C4-2B (cell line): ENCODE data around the gene SYMPK.
A peak's percentile ranks its signal among the peaks of the same experiment; 100 is the strongest.

ENCODE experiments used
- H3K27ac ChIP-seq: fragments of 450-650 bp; 2 replicates; pipeline ENCODE4 v1.5.1; 2017
- ZFX ChIP-seq: fragments of 450-650 bp; IDR thresholded peaks from 2 replicates; pipeline ENCODE4 v1.6.1; 2017
- TF ChIP-seq, protein P1 (sequence below): fragments of 450-650 bp; conservative IDR thresholded peaks from 2 replicates; pipeline ENCODE4 v1.5.1; 2017; ENCODE audit warnings: mild to moderate bottlenecking

Gene SYMPK

DNA sequence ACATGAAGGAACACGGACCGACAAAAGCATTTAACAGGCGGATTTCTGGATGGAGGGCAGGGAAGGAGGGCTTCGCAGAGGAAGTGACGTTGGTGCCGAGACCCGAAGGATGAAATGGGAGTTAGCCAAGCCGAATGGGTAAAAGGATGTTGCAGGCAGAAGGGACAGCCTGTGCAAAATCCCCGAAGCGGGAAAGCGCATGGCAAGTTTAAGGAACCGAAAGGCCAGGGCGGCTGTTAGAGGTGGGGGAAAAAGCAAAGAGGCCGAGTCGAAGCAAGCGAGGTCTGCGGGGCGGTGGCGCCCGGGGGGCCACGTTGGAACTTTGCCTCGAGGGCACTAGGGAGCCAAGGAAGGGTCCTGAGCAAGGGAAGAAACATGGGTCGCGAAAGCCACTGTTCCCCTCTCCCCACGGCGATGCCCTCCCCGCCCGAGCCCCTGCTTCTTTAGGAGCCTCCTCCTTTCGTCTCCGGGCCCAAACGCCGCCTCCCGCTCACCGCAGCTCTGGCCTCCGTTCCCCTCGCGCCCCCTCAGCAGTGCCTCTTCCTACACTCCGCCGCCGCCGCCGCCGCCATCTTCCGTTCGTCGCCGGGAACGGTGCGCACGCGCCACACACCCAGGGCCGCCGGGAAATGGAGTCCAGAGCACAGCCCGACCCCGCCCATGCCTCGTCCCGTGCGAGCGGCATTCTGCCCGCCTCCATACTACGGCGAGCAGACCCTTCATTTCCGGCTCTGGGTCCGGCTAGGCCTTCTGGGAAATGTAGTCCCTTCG, at the start of gene SYMPK:
Gene SYMPK (minus strand): TSS at position 584 of the 771 bp plus-strand sequence. CDS start 8,652 bp downstream, outside the sequence.
- TF ChIP-seq, protein P1, sequence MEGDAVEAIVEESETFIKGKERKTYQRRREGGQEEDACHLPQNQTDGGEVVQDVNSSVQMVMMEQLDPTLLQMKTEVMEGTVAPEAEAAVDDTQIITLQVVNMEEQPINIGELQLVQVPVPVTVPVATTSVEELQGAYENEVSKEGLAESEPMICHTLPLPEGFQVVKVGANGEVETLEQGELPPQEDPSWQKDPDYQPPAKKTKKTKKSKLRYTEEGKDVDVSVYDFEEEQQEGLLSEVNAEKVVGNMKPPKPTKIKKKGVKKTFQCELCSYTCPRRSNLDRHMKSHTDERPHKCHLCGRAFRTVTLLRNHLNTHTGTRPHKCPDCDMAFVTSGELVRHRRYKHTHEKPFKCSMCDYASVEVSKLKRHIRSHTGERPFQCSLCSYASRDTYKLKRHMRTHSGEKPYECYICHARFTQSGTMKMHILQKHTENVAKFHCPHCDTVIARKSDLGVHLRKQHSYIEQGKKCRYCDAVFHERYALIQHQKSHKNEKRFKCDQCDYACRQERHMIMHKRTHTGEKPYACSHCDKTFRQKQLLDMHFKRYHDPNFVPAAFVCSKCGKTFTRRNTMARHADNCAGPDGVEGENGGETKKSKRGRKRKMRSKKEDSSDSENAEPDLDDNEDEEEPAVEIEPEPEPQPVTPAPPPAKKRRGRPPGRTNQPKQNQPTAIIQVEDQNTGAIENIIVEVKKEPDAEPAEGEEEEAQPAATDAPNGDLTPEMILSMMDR = no peak
- TF ChIP-seq ZFX = no peak
- peak within 1 kb of the TSS; percentile 94 for H3K27ac ChIP-seq

DNA sequence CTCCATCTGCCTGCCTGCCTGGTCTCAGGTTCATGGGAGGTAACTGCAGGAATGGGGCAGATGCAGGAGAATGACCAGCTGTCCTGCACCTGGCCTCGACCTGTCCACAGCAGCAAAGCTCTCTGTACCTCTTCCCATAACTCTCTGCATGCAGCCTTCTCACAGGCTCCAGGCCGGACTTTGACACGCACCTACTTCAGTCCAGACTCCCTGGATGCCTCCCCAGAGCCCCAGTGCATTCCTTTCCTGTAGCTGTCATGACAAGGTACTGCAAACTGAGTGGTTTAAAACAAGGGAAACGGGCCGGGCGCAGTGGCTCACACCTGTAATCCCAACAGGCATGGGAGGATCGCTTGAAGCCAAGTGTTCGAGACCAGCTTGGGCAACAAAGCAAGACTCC, 48.3 kb upstream of the SYMPK start:
- TF ChIP-seq, protein P1 = no peak
- TF ChIP-seq ZFX = no peak
- H3K27ac ChIP-seq = no peak overlapping the region

DNA sequence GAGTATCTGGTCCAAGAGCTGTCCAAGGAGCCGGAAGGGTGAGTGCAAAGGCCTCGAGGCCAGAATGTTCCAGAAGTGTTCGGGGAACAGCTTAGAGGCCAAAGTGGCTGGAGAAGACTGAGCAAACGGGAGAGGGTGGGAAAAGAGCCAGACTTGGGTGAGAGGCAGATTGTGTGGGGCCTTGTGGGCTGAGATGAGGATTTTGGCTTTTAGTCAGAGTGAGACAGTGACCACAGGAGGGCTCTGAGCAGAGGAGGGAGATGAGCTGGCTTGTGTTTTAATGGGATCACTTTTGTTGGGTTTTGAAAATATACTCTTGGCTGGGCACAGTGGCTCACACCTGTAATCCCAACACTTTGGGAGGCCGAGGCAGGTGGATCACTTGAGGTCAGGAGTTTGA, 46.0 kb upstream of the SYMPK start:
- no peak overlapping the region for H3K27ac ChIP-seq

DNA sequence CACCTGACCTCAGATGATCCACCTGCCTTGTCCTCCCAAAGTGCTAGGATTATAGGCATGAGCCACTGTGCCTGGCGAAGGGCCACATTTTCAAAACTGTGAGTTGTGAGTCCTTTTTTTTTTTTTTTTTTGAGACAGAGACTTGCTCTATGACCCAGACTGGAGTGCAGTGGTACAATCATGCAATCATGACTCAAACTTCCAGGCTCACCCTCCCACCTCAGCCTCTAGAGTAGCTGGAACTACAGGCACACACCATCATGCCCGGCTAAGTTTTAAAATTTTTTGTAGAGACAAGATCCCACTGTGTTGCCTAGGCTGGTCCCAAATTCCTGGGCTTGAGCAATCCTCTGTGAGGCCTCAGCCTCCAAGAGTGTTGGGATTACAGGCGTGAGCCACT, 43.3 kb upstream of the SYMPK start:
- no peak for TF ChIP-seq ZFX
- TF ChIP-seq, protein P1 = no peak
- no peak overlapping the region for H3K27ac ChIP-seq

More for the DNA sequence above, 46.0 kb upstream of the SYMPK start:
- TF ChIP-seq, protein P1 = no peak
- no peak for TF ChIP-seq ZFX

DNA sequence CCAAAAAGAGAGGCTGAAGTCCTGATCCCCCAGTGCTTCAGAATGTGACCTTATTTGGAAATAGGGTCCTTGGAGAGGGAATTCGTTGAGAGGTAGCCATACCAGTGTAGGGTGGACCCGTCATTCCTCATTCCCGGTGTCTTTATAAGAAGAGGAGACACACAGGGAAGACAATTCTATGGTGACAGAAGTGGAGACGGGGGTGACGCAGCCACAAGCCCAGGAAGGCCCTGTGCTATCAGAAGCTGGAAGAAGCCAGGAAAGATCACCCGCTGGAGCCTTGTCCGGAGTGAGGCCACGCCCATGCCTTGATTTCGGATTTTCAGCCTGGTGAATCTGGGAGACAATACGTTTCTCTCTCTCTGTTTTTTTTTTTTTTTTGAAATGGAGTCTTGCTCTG, 42.1 kb upstream of the SYMPK start:
- no peak overlapping the region for H3K27ac ChIP-seq
- TF ChIP-seq ZFX = no peak
- TF ChIP-seq, protein P1 = no peak

DNA sequence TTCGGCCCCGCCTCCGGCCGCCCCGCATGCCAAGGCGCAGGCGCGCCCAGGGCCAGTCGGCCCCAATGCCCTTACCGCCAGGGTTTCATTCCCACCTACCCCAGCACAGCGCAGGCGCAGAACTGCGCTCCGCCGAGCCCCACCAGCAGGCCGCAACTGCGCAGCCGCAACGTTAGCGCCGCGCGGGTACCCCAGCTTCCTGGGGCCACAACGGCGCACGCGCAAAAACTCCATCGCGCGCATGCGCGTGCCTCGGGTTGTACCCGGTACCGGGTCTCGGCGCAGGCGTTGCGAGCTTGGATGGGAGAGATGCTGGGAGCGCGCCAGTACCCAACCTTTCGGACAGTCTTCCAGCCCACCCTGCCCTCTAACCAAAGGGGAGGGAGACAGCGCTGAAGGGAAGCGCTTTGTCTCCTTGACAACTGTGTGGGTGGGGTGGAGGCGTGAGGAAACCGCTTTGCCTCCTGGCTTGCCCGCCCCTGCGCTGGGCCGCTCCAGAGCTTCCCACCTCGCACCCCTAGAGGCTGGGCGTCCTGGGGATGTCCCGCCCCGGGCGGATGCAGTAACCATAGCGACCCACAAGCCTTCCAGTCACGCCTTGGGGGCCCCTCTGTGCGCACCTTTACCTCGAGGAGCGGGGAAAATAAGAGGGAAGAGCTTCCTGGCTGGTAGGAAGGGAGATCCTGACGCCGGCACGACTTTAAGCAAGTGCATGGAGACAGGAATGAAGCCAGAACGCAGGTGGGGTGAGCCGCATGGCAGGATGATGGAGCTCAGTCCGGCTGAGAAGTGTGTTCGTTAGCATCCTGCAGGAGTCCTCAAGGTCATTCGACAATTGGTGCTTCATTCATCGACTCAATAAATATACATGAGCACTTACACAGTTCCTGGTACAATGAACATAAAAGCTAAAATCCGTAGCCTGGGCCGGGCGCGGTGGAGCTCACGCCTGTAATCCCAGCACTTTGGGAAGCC, 40.0 kb upstream of the SYMPK start:
- TF ChIP-seq, protein P1 = no peak
- no peak for TF ChIP-seq ZFX
- H3K27ac ChIP-seq = peak overlapping the region; percentile 70
